COLO829 (cell line): ENCODE results near the gene ANKRD11.

Experiments
- DNase-seq: peaks from one replicate; pipeline ENCODE4 v3.0.0; 2012; ENCODE audit warnings: low spot score

Gene ANKRD11

DNA sequence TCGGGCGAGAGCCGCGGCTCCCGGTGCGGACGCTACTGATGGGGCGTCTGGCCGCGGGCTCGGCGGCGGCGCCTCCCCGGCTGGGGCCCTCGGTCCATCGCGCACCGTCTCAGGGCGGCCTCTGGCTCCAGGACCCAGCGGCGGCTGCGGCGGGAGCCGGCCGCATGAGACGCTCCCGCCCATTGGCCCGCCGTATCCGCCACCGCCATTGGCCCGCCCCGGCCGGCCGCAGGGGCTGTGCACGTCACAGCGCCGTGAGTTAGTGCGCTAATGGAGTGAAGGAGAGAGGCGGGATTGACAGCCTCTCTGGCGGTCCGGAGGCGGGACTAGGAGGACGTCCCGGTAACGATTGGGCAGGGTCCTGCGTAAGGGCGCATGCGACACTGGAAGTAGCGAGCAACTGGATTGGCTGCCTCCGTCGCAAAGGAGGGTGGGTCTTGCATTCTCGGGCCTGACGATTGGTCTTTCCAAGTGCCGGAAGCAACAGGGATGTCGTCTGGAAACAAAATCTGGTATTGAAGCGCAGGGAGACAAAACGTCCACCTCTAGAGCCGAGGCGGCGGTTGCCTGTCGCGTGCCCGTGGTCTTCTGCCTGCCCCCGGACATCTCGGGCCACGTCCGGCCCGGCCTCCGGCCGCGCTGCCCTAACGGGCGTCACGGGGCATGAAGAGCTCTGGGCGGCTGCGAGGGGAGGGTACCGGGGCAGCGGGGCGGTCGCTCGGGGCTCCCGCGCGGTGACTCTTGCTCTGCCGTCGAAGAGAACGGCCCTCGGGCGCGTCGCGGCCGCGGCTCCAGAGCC lies at the start of gene ANKRD11:
TSS of gene ANKRD11 (minus strand) at position 123 of the 799 bp plus-strand sequence. CDS start 173,542 bp downstream, outside the sequence.
- peak; percentile 96 for DNase-seq

DNA sequence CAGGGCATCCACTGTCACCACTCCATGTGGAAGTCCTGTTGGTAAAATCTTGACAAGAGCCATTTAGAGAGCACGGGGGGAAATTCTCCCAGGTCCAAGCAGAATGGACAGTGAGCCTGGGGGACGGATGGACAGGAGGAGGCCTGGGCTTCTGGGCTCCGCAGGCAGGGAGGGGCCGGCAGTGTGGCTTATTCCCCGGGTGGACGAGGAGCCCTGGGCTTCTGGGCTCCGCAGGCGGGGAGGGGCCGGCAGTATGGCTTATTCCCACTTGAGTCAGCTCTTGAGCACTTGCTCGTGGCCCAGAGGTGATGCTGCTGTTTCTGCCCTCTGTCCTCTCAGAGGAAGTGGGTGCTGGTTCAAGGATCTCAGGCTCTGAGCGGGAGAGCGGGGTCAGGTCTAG lies 47.9 kb upstream of the ANKRD11 start:
- no peak for DNase-seq

DNA sequence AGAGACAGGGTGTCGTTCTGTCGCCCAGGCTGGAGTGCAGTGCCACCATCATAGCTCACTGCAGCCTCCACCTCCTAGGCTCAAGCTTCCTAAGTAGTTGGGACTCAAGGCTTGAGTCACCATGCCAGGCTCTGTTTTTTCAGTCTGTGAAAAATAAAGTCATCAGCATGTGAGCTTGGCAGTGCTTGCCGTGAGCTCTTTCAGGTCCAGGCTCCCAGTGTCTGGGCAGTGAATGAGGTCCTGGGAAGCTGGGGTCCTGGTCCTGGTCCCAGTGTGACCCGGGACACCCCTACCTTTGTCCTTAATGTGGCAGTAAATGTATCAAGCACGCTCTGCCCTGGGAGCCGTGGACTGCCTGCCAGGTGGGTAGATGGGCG lies 47.2 kb upstream of the ANKRD11 start:
- no peak for DNase-seq

DNA sequence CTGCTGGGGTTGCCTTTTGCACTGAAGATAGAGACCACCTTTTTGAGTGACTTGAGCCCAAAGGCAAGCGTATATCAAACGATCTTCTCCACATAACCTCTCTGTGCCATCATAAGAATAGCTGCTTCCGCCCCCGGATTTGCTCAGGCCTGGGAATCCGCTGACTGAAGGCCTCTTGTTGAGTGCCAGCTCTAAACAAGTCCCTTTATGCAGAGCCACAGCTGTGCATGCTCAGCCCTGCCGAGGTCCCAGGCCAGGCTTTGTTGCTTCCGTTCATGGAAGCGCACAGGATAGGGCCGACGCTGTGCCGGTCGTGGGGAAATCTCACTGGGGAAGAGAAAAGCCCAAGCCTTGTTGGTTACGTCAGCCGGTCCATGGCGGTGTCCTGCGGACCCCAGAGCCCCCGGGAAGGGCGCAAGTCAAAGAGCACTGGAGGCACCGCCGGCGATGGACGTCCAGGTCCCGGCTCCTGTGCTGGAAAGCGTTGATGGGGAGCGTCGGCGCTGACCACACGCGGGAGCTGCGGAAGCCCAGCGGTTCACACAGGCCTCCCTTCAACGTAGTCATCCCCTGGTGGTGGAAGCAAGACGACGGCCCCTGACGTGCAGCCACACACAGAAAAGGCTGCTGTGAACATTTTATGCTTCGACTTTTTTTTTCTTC lies 46.7 kb upstream of the ANKRD11 start:
- peak; percentile 65 for DNase-seq

DNA sequence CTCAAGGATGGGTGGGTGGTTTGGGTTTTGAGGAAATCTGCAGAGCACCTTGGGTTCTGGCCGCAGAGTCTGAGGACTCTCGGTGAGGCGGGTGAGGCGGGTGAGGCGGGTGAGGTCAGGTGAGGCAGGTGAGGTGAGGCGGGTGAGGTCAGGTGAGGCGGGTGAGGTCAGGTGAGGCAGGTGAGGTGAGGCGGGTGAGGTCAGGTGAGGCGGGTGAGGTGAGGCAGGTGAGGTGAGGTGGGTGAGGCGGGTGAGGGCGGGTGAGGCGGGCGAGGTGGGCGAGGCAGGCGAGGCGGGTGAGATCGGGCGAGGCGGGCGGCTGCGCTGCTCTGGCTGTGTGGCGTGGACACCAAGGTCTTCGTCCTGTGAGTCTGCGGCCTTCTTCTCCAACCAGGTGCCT lies 46.0 kb upstream of the ANKRD11 start:
- DNase-seq: no peak

DNA sequence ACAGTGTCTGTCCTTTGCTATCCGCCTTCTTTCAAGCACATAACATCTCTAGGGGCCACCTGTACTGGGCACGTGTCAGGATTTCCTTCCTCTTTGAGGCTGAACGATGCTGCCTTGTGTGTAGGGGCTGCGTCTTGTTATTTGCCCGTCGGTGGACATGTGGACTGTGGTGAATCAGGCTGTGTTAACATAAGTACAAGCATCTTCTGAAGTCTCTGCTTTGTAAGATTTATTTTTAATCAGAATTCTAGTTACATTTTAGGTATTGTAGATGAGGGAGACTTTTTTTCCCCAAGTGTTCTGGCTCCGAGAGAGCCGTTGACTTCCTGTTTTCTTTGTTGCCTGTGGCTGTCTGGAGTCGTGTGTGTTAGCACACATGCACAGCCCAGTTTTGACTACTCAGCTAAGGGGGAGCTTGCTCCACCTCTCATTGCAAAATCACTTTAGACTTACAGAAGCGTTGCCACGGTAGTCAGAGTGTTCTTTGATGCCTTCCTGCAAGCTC lies 43.9 kb upstream of the ANKRD11 start:
- DNase-seq: no peak

DNA sequence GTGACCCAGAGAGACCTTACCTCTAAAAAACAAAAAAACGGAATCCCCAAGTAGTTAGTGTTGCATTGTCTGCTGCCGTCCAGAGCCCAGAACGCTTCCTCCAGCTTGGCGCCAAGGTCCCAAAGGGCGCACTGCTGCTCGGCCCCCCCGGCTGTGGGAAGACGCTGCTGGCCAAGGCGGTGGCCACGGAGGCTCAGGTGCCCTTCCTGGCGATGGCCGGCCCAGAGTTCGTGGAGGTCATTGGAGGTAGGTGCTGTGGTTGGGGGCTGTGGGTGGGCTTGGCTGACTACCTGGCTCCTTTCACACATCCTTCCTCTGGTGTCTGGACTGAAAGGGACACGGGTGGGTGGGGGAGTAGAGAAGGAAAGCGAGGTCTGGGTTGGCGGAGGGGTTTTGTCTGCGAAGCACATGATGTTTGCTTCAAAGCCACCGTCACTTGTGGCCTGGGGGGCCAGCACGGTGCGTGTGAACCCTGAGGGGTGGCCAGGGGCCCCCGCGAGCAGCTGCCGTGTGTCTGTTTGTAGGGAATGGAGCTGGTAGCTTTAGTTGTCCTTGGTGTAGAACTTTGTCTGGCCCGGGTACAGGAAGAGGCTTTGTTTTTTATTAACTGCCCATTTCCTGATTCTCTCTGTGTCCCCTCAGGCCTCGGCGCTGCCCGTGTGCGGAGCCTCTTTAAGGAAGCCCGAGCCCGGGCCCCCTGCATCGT lies 41.6 kb upstream of the ANKRD11 start:
- no peak for DNase-seq

DNA sequence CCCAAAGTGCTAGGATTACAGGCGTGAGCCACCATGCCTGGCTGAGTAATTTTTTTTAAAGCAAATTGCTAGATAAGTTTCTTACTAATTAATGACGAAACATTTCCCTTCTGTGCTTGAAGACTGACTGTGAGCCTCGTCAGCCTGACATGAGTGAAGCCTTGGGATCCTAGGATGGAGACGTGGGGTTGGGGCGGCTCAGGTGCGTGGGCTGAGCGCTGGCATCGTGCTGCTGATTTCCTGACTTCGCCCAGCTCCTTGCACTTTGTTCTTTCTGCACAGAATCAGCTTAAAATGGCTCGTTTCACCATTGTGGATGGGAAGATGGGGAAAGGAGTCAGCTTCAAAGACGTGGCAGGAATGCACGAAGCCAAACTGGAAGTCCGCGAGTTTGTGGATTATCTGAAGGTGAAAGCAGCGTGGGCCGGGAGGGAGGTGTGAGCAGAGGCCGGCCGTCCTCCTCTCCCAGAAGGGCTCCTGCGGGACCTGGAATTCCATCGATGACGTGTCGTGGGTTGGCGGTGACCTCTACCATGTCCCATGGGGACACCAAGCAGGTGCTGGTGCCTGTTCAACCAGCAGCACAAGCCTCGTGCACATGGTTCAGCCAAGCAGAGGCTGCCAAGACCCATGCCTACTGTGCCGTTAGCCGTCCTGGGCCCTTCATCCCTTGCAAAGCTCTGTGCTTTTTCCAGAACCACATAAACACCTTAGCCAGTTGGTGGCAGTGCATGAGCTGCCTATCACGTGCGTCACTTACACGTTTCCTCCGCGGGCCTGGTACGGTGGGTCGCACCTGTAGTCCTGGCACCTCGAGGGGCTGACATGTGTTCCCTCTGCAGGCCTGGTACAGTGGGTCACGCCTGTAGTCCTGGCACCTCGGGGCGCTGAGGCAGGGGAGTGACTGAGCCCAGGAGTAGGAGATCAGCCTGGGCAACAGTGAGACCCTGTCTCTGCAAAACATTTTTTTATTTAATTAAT lies 40.3 kb upstream of the ANKRD11 start:
- DNase-seq: no peak

DNA sequence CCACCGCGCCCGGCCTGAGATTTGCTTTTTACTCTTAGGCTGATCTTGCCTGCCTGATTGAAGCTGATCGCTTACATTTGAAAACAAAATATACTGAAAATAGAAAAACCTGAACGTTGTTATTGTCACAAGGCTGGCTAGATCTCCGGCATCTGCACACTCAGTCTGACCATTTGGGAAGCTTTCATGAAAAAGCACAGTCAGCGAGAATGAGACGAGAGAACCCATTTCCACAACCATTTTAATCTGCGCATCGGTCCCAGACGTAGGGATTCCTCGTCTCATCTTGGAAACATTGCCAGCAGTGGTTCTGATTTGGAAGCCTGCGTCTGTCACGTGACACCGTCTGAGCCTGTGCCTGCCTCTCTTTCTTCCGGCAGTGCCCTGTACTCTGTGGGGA lies 38.7 kb upstream of the ANKRD11 start:
- no peak for DNase-seq

DNA sequence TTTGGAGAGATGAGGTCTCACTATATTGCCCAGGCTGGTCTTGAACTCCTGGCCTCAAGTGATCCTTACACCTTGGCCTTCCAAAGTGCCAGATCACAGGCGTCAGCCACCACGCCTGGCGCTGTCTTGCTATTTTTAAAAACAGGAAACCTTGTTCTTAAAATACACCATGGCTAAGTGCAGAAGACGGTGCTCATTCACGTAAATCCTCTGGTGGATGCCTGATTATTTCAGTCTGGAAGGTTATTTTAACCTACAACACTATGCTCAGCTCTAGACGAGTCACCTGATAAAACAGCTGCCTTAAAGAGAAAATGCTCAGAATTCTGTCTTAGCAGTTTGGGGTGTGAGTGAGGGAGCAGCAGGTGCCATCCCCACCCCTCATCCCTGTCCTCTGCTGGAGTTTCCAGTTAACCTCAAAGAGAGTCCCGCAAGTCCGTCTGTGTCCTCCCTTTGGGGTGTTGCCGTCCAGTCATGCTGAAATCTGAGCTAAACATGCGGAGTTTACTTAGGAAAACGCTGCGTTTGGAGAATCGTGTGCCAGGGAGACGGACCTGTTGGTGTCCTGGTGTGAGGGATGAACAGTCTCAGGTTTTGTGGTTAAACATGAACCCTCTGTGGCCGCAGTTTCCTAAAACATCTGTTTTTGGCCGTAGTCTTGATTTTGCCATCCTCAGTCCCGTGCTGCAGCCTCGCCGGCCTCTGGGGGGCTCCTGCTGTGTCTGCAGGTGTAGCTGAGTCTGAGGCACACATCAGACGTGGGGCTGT lies 35.0 kb upstream of the ANKRD11 start:
- no peak for DNase-seq

DNA sequence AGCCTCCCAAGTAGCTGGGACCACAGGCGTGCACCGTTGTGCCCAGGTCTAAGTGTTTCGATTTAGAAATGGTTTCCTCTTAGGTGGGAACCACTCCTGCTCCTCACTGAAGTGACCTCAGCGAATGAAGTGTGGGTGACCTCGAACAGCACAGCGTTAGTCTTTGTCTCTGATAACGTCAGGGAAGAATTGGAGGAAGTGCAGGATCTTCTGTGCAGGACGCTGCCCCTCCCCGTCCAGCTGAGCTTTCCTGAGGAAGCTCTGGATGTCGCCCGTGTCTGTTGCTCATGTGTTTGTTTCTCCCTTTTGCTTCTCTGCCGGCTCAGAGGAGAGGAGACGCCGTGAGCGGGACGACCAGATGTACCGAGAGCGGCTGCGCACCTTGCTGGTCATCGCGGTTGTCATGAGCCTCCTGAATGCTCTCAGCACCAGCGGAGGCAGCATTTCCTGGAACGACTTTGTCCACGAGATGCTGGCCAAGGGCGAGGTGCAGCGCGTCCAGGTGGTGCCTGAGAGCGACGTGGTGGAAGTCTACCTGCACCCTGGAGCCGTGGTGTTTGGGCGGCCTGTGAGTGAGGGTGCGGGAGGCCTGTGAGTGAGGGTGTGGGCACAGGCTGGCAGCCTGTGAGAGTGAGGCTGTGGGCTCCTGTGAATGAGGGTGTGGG lies 33.5 kb upstream of the ANKRD11 start:
- DNase-seq: no peak

DNA sequence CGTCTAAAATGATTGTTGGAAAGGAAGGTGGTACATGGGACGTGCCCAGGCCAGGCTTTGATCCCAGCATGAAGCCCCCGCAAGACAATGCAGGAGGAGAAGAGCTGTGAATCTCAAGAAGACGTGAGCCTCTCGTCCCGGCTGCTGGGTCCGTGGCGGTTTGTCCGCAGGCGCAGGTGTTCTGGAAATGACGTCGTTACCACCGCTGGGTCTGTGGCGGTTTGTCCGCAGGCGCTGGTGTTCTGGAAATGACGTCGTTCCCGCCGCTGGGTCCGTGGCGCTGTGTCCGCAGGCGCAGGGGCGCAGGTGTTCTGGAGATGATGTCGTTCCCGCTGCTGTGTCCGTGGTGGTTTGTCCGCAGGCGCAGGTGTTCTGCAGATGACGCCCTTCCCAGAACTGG lies 31.9 kb upstream of the ANKRD11 start:
- no peak for DNase-seq

DNA sequence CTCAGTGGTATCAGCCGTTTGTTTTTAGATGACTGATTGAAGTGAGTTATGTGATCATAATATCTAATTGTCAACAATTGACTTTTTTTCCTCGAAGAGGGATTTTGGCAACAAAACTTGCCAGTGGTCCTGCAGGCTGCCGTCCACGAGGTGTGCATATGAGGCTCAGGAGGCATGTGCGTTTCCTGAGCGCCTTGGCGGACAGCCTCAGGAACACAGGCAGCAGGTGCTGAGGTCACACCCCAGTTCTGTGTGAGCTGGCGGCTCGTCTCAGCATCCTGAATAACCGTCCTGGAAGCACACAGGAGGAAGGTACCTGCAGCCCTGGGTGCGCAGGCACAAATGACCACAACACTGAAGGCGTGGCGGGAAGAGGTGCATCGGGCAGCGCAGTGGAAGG lies 29.5 kb upstream of the ANKRD11 start:
- no peak for DNase-seq

DNA sequence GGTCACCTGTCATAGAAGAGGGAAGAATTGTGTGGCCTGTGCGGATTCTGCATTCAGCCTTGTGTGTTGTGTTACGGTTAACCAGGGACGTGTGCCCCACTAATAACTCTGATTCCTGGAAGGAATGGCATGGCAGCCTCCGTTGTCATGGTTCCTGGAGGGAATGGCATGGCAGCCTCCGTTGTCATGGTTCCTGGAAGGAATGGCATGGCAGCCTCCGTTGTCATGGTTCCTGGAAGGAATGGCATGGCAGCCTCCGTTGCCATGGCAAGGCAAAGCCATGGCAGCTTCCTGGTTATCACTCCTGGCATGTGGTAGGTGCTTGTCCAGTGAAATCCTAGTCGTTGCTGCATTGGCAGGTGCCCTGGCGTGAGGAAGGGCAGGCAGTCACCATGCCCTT lies 26.8 kb upstream of the ANKRD11 start:
- DNase-seq: no peak

DNA sequence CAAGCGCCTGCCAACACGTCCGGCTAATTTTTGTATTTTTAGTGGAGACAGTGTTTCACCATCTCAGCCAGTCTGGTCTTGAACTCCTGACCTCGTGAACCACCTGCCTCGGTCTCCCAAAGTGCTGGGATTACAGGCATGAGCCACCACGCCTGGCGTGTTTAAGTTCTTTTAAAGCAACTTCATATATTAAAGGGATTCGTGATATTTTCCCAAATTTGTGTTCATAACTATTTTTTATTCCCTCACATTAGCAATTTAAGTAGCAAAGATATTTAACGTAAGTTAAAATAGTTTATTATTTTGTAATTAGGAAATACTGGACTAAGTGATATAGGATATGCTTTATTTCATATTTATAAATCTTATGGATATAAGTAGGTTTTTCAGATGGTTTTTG lies 22.1 kb upstream of the ANKRD11 start:
- no peak for DNase-seq

DNA sequence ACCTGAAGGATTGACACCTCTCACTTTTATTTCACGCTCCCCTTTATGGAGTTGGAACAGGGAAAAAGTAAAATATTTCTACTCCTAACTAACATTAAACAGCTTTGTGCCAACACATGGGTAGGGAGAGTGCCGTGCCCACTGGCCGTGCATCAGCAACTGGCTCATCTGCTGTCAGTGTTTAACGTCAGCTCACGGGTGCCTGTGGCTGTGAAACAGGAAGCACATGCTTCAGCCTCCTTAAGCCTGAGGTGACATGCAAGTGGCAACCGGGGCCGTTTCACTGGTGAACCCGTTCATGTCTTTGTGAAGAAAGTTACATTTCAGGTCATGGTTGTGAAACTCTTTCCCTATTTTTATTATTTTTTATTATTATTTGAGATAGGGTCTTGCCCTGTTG lies 21.0 kb upstream of the ANKRD11 start:
- no peak for DNase-seq

DNA sequence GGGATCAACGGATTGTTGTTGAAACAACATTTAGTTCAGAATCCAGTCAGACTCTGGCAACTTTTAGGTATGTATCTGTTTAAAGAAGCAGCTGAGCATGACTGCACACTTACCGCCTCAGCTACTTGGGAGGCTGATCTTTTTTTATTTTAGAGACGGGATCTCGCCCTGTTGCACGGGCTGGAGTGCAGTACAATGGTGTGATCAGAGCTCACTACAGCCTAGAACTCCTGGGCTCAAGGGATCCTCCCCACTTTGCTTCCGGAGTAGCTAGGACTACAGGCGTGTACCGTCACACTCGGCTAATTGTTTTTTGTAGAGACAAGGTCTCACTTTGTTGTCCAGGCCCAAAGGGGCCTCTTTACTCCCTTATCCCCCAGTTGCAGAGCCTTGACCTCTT lies 20.2 kb upstream of the ANKRD11 start:
- DNase-seq: no peak

DNA sequence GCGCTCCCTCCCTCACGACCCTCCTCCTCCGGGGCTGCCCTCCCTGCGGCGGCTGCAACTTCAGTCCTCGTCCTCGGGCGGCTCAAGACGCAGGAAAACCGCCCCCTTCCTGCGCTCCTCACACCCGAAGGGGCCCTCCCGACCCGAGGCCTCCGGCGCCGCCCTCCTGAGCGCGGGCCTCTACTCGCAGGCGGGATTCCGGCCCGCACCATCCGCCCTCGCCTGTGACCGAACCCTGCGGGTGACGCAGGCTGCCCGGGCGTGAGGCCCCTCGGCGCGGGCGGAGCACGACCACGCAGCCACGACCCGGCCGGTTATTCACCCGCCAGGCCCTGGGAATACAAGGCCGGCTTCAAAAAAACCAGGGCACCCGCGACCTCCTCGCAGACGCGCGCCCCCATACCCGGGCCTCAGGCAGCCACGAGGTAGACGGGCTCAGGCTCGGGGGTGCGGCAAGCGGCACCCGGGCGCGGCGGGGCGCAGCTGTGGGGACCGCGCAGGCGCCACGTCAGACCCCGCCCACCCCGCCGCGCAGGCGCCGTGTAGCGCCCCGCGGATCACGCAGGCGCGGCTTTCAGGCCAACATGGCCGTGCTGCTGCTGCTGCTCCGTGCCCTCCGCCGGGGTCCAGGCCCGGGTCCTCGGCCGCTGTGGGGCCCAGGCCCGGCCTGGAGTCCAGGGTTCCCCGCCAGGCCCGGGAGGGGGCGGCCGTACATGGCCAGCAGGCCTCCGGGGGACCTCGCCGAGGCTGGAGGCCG lies 17.7 kb upstream of the ANKRD11 start, which contains the start of gene SPG7:
TSS of gene SPG7 (plus strand) at position 570 of the 757 bp plus-strand sequence. CDS start at position 585, 15 bp downstream.
- peak; percentile 83 for DNase-seq

DNA sequence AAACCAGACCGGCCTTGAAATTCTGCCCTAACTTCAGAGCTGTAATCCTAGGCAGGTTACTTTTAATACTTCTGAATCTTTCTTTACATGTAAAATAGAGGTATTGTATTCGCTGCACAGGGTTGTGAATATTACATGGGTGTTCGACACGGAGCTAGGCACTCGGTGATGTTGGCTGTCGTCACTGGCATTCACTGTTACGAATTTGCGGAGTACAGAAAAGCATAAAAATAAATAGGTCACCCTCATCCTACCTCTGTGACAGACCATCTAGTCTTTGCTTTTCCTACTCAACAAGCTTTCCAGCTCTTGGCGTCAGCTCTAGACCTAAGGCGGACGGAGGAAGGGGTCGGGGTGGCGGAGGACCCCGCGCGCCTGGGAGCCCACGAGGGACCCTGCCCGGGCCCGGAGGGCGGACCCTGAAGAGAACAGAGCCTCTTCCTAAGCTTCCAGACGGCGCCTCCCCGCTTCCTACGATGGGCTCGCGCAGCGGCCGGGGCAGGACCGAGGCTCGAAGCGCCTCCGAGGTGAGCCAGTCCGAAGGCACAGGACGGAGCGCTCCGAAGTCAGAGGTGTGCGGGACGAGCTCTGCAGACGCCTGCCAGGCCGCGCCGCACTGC lies 17.0 kb upstream of the ANKRD11 start:
- DNase-seq: no peak
